H9 (cell line): Measurements from ENCODE around the gene ELF1. TPM values are rescaled to one million over a fixed set of nuclear protein-coding genes. Genes with fewer than 3 reads are reported as not detected.

Experiments used
- DNase-seq: peaks from one replicate; pipeline ENCODE4 v3.0.0-alpha.2; 2017
- H2AFZ ChIP-seq: one replicate; pipeline ENCODE4 v1.6.1; 2013; ENCODE audit warnings: mild to moderate bottlenecking, low read length, control low read depth, moderate library complexity
- H2AK5ac ChIP-seq: 2 replicates; pipeline ENCODE4 v1.6.1; 2013; ENCODE audit warnings: low read length, control low read depth, mixed read lengths; ENCODE audit not compliant: insufficient read length
- H2BK120ac ChIP-seq: one replicate; pipeline ENCODE4 v1.6.1; 2013; ENCODE audit warnings: low read depth, mild to moderate bottlenecking, low read length, control low read depth, inconsistent platforms; ENCODE audit not compliant: poor library complexity, severe bottlenecking
- H2BK12ac ChIP-seq: 2 replicates; pipeline ENCODE4 v1.6.1; 2013; ENCODE audit warnings: low read length, control low read depth, mixed read lengths, low read depth; ENCODE audit not compliant: insufficient read length
- H2BK15ac ChIP-seq: 2 replicates; pipeline ENCODE4 v1.6.1; 2013; ENCODE audit warnings: low read depth, low read length, control low read depth
- H2BK20ac ChIP-seq: one replicate; pipeline ENCODE4 v1.6.1; 2013; ENCODE audit warnings: low read depth, mild to moderate bottlenecking, low read length, control low read depth, inconsistent platforms; ENCODE audit not compliant: poor library complexity, severe bottlenecking
- H2BK5ac ChIP-seq: 2 replicates; pipeline ENCODE4 v1.6.1; 2013; ENCODE audit warnings: low read length, control low read depth, mixed read lengths; ENCODE audit not compliant: insufficient read length
- H3K14ac ChIP-seq: 2 replicates; pipeline ENCODE4 v1.6.1; 2013; ENCODE audit warnings: low read length, control low read depth; ENCODE audit not compliant: insufficient read depth
- H3K18ac ChIP-seq: 2 replicates; pipeline ENCODE4 v1.6.1; 2013; ENCODE audit warnings: low read depth, mild to moderate bottlenecking, mixed read lengths, low read length, control low read depth; ENCODE audit not compliant: insufficient read length
- H3K23ac ChIP-seq: 2 replicates; pipeline ENCODE4 v1.6.1; 2013; ENCODE audit warnings: low read length, control low read depth, mixed read lengths, low read depth; ENCODE audit not compliant: insufficient read length
- H3K23me2 ChIP-seq: 2 replicates; pipeline ENCODE4 v1.6.1; 2013; ENCODE audit warnings: low read depth, mild to moderate bottlenecking, mixed read lengths, low read length, control low read depth; ENCODE audit not compliant: insufficient read length, poor library complexity, severe bottlenecking
- H3K27ac ChIP-seq: 2 replicates; pipeline ENCODE4 v1.5.1; 2013; ENCODE audit warnings: low read length, control low read depth, mixed read lengths, low read depth; ENCODE audit not compliant: insufficient read length
- H3K27me3 ChIP-seq: 2 replicates; pipeline ENCODE4 v1.6.1; 2013; ENCODE audit warnings: low read length, control low read depth, inconsistent platforms; ENCODE audit not compliant: insufficient read depth
- H3K4ac ChIP-seq: 2 replicates; pipeline ENCODE4 v1.6.1; 2013; ENCODE audit warnings: low read depth, mild to moderate bottlenecking, control low read depth, inconsistent platforms, low read length, moderate library complexity
- H3K4me1 ChIP-seq: 2 replicates; pipeline ENCODE4 v1.6.1; 2013; ENCODE audit warnings: low read length, control low read depth, inconsistent platforms; ENCODE audit not compliant: insufficient read depth
- H3K4me2 ChIP-seq: 2 replicates; pipeline ENCODE4 v1.6.1; 2013; ENCODE audit warnings: low read length, control low read depth, mixed read lengths; ENCODE audit not compliant: insufficient read length, insufficient read depth
- H3K56ac ChIP-seq: 2 replicates; pipeline ENCODE4 v1.6.1; 2013; ENCODE audit warnings: low read depth, mild to moderate bottlenecking, mixed read lengths, low read length, control low read depth; ENCODE audit not compliant: insufficient read length
- H3K79me1 ChIP-seq: 2 replicates; pipeline ENCODE4 v1.6.1; 2013; ENCODE audit warnings: low read depth, mild to moderate bottlenecking, moderate library complexity, low read length, control low read depth, inconsistent platforms; ENCODE audit not compliant: insufficient read depth, poor library complexity, severe bottlenecking
- H3K79me2 ChIP-seq: 2 replicates; pipeline ENCODE4 v1.6.1; 2013; ENCODE audit warnings: low read length, control low read depth, inconsistent platforms; ENCODE audit not compliant: insufficient read depth
- H3K9ac ChIP-seq: 2 replicates; pipeline ENCODE4 v1.6.1; 2013; ENCODE audit warnings: low read length, control low read depth, mixed read lengths; ENCODE audit not compliant: insufficient read length; ENCODE audit errors: extremely low read depth
- H3K9me3 ChIP-seq: one replicate; pipeline ENCODE4 v1.6.1; 2013; ENCODE audit warnings: low read depth, low read length, inconsistent platforms; ENCODE audit not compliant: control insufficient read depth
- H3T11ph ChIP-seq: one replicate; pipeline ENCODE4 v1.6.1; 2013; ENCODE audit warnings: mild to moderate bottlenecking, low read length, control low read depth, inconsistent platforms
- H4K20me1 ChIP-seq: one replicate; pipeline ENCODE4 v1.6.1; 2013; ENCODE audit not compliant: control insufficient read depth, insufficient read length, insufficient read depth
- H4K5ac ChIP-seq: 2 replicates; pipeline ENCODE4 v1.6.1; 2013; ENCODE audit warnings: low read depth, mild to moderate bottlenecking, mixed read lengths, low read length, control low read depth; ENCODE audit not compliant: insufficient read length
- H4K8ac ChIP-seq: replicated peaks from 2 replicates; pipeline ENCODE4 v1.6.1; 2013; ENCODE audit warnings: low read length, control low read depth, mixed read lengths, low read depth; ENCODE audit not compliant: insufficient read length
- H4K91ac ChIP-seq: 2 replicates; pipeline ENCODE4 v1.6.1; 2013; ENCODE audit warnings: low read depth, mild to moderate bottlenecking, moderate library complexity, mixed read lengths, low read length, control low read depth; ENCODE audit not compliant: insufficient read length
- H3K27ac Mint-ChIP-seq, 3 experiments: 2 replicates in 2 of 3; 3 replicates in 1 of 3; pipeline ENCODE4 v1.8.0; 2020 to 2021; ENCODE audit warnings: mixed read lengths in 3 of 3, mild to moderate bottlenecking in 1 of 3, moderate library complexity in 1 of 3
- H3K27me3 Mint-ChIP-seq: 2 replicates; pipeline ENCODE4 v1.8.0; 2021; ENCODE audit warnings: low read depth, mild to moderate bottlenecking, moderate library complexity, mixed read lengths
- H3K36me3 Mint-ChIP-seq, 3 experiments: 2 replicates in 2 of 3; 3 replicates in 1 of 3; pipeline ENCODE4 v1.8.0; 2020 to 2021; ENCODE audit warnings: low read depth in 3 of 3, mixed read lengths in 3 of 3; ENCODE audit not compliant: insufficient read depth in 1 of 3
- H3K4me1 Mint-ChIP-seq, 2 experiments: 2 replicates each; pipeline ENCODE4 v1.8.0; 2020; ENCODE audit warnings: mixed read lengths in 2 of 2
- H3K4me3 Mint-ChIP-seq, 2 experiments: 2 replicates in 1 of 2; 3 replicates in 1 of 2; pipeline ENCODE4 v1.8.0; 2020 to 2021; ENCODE audit warnings: mild to moderate bottlenecking in 2 of 2, mixed read lengths in 2 of 2, moderate library complexity in 1 of 2
- H3K9me3 Mint-ChIP-seq, 2 experiments: 2 replicates in 1 of 2; 3 replicates in 1 of 2; pipeline ENCODE4 v1.8.0; 2020; ENCODE audit warnings: mild to moderate bottlenecking in 2 of 2, mixed read lengths in 2 of 2, moderate library complexity in 1 of 2
- CTCF ChIP-seq: fragments of 200-600 bp; sonication (generic); conservative IDR thresholded peaks from 3 replicates; pipeline ENCODE4 v1.8.0; 2021; ENCODE audit warnings: antibody characterized with exemption, mild to moderate bottlenecking
- WGBS: extraction: QIAGEN DNeasy Blood & Tissue Kit; methylation state at CpG from one replicate; pipeline ENCODE4 v1.1.7; 2013; ENCODE audit warnings: missing lambda C conversion rate, low lambda C conversion rate, mixed read lengths; ENCODE audit not compliant: insufficient read length; ENCODE audit errors: extremely low coverage; 5-methylcytosine and 5-hydroxymethylcytosine counted together
- total RNA-seq: library from RNA; stranded (reverse); gene quantifications from 2 replicates; pipeline ENCODE4 v1.2.1, GENCODE V29; 2021

The ELF1 gene
- total RNA-seq, 1 experiment from 2014 or later: 15.5 TPM

DNA sequence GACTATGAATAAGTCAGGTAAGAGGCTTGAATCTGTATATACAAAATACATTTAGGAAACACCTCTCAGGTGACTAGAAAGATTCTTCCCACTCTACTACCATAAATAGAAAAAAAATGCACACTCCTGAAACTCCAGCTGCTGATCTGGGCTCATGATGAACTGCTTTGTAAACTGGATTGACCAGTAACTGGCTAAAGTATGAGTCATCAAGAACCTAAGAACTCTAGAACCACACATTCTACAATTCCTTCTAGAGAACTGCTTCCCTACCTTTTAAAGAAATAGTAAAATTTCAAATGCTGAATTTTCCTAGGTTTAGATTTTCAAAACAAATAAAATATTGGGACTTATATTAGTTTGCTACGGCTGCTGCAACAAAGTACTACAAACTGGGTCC, 55.2 kb downstream of the ELF1 start:
- H2BK120ac ChIP-seq: no peak overlapping the region
- no peaks in the 10 kb centered on the region for H3K79me2 ChIP-seq
- H2BK20ac ChIP-seq: no peak overlapping the region
- no peak for TF ChIP-seq CTCF
- H3K18ac ChIP-seq: no peak overlapping the region
- no peak overlapping the region for H2AK5ac ChIP-seq
- H3K9me3 ChIP-seq: no peaks in the 10 kb centered on the region
- H3K4ac ChIP-seq: no peak overlapping the region
- Mint-ChIP-seq H3K9me3 (no peaks in the 10 kb centered on the region), H3K36me3 (no peaks in the 10 kb centered on the region), H3K27me3 (no peaks in the 10 kb centered on the region), H3K4me3 (no peak overlapping the region), H3K27ac (no peak overlapping the region), H3K4me1 (peaks cover 0 to 3% of the 10 kb centered on the region in 2 experiments; a peak in 1 of 4 replicates)
- H3T11ph ChIP-seq: no peak overlapping the region
- H3K56ac ChIP-seq: no peak overlapping the region
- H4K5ac ChIP-seq: no peak overlapping the region
- H2BK15ac ChIP-seq: no peak overlapping the region
- no peak for DNase-seq
- H3K9ac ChIP-seq: no peak overlapping the region
- H3K4me2 ChIP-seq: no peak overlapping the region
- no peak overlapping the region for H2BK12ac ChIP-seq
- H2AFZ ChIP-seq: no peak overlapping the region
- no peak overlapping the region for H4K91ac ChIP-seq
- no CpG with 5 or more reads among the region's 1 CpG for WGBS
- no peak overlapping the region for H4K8ac ChIP-seq
- H3K79me1 ChIP-seq: no peaks in the 10 kb centered on the region
- H2BK5ac ChIP-seq: no peak overlapping the region
- H3K27me3 ChIP-seq: no peaks in the 10 kb centered on the region
- no peak overlapping the region for H3K23ac ChIP-seq
- no peaks in the 10 kb centered on the region for H4K20me1 ChIP-seq
- H3K4me1 ChIP-seq: no peaks in the 10 kb centered on the region
- H3K14ac ChIP-seq: no peak overlapping the region
- no peak overlapping the region for H3K27ac ChIP-seq
- H3K23me2 ChIP-seq: no peaks in the 10 kb centered on the region
